Endothelial cell (in vitro differentiated cells): ENCODE data around the gene COL5A1. TPM values are rescaled to one million over a fixed set of nuclear protein-coding genes. Genes with fewer than 3 reads are reported as not detected.

ENCODE experiments used
- DNase-seq: peaks from one replicate; pipeline ENCODE4 v3.0.0; 2021; ENCODE audit warnings: low spot score
- H3K27ac Mint-ChIP-seq: one replicate; pipeline ENCODE4 v1.8.0; 2021; ENCODE audit warnings: mixed read lengths, inconsistent platforms; ENCODE audit not compliant: unreplicated experiment
- H3K27me3 Mint-ChIP-seq: one replicate; pipeline ENCODE4 v1.8.0; 2021; ENCODE audit warnings: mild to moderate bottlenecking, moderate library complexity, mixed read lengths, inconsistent platforms; ENCODE audit not compliant: unreplicated experiment
- H3K36me3 Mint-ChIP-seq: one replicate; pipeline ENCODE4 v1.8.0; 2021; ENCODE audit warnings: mild to moderate bottlenecking, low read depth, mixed read lengths, inconsistent platforms; ENCODE audit not compliant: unreplicated experiment
- H3K4me1 Mint-ChIP-seq: one replicate; pipeline ENCODE4 v1.8.0; 2021; ENCODE audit warnings: mild to moderate bottlenecking, mixed read lengths, inconsistent platforms; ENCODE audit not compliant: unreplicated experiment
- H3K4me3 Mint-ChIP-seq: one replicate; pipeline ENCODE4 v1.8.0; 2021; ENCODE audit warnings: mild to moderate bottlenecking, mixed read lengths, inconsistent platforms; ENCODE audit not compliant: unreplicated experiment
- H3K9me3 Mint-ChIP-seq: one replicate; pipeline ENCODE4 v1.8.0; 2021; ENCODE audit warnings: mixed read lengths, inconsistent platforms; ENCODE audit not compliant: unreplicated experiment
- total RNA-seq: library from RNA; stranded (reverse); fragmentation: NEBNext Ultra II Directional; extraction: Animal tissue kit (Norgen Biotek cat#: 25700); gene quantifications from one replicate; pipeline ENCODE4 v1.2.1, GENCODE V29; 2021; ENCODE audit not compliant: unreplicated experiment
- TF ChIP-seq, protein P1 (sequence below): fragments of 200-600 bp; sonication (generic); IDR thresholded peaks from one replicate; pipeline ENCODE4 v1.5.0; 2021; ENCODE audit warnings: antibody characterized with exemption; ENCODE audit not compliant: unreplicated experiment

COL5A1 gene
- total RNA-seq, 1 donor from 2014 or later, result 24.3 TPM

DNA sequence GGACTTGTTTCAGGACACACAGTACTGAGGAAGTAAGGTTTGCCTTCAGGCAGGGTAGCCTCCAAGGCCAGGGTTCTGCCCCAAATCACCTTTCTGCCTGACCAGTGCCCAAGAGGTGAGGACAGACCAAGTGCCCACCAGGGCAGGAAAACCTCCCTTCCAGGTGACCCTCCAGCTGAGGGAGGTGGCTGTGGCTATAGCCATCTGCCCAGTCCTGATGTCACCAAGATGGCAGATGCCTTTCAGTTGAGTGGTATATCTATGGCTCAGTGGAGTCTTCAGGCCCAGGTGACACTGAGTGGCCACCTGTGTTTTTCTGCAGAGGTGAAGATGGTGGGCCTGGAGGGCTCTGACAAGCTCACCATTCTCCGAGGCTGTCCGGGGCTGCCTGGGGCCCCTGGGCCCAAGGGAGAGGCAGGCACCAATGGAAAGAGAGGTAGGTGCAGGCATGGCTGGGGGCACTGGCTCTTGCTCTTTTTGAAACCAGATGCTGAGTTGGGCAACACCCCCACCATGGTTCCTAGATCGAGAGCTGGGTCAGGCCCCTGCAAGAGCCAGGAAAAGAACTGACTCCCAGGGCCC is 240.7 kb downstream of the COL5A1 start:
- Mint-ChIP-seq H3K27ac (no peak overlapping the region), H3K36me3 (no peaks in the 10 kb centered on the region), H3K27me3 (no peaks in the 10 kb centered on the region), H3K4me1 (no peaks in the 10 kb centered on the region), H3K9me3 (no peaks in the 10 kb centered on the region), H3K4me3 (no peak overlapping the region)
- TF ChIP-seq, protein P1, sequence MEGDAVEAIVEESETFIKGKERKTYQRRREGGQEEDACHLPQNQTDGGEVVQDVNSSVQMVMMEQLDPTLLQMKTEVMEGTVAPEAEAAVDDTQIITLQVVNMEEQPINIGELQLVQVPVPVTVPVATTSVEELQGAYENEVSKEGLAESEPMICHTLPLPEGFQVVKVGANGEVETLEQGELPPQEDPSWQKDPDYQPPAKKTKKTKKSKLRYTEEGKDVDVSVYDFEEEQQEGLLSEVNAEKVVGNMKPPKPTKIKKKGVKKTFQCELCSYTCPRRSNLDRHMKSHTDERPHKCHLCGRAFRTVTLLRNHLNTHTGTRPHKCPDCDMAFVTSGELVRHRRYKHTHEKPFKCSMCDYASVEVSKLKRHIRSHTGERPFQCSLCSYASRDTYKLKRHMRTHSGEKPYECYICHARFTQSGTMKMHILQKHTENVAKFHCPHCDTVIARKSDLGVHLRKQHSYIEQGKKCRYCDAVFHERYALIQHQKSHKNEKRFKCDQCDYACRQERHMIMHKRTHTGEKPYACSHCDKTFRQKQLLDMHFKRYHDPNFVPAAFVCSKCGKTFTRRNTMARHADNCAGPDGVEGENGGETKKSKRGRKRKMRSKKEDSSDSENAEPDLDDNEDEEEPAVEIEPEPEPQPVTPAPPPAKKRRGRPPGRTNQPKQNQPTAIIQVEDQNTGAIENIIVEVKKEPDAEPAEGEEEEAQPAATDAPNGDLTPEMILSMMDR, result no peak
- DNase-seq, result no peak

DNA sequence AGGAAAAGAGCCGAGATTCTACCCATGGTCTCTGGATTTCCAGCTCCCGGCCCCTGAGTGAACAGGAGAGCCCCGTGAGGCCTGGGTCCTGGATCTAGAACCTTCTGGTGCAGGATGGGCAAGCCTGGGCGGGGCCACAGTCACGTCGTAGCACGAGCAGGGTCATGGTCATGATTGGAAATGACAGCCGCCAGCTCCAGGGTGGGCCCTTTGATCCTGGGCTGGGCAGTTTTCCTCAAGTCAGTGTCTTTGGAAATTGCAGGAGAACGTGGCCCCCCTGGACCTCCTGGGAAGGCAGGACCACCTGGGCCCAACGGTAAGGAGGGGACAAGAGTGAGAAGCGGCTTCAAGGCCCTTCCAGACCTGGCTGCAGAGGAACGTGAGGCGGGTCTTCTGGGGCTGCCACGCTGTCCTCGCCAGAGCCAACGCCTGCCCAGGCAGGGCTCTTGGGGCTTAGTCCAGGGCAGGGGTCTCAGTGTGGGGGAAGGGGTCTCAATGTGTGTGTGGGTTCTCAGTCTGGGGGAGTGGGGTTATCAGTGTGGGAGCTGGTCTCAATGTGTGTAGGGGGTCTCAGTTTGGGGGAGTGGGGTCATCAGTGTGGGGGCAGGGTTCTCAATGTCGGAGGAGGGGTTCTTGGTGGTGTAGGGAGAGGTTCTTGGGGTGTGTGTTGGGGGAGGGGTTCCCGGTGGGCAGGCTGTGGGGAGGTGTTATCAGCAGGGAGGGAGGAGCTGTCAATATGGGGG is 241.6 kb downstream of the COL5A1 start:
- H3K27ac Mint-ChIP-seq, result no peak overlapping the region
- no peaks in the 10 kb centered on the region for H3K9me3 Mint-ChIP-seq
- no peaks in the 10 kb centered on the region for H3K36me3 Mint-ChIP-seq
- peaks cover 2% of the 10 kb centered on the region for H3K4me1 Mint-ChIP-seq
- no peaks in the 10 kb centered on the region for H3K27me3 Mint-ChIP-seq
- TF ChIP-seq, protein P1, result no peak
- no peak for DNase-seq
- H3K4me3 Mint-ChIP-seq, result no peak overlapping the region

DNA sequence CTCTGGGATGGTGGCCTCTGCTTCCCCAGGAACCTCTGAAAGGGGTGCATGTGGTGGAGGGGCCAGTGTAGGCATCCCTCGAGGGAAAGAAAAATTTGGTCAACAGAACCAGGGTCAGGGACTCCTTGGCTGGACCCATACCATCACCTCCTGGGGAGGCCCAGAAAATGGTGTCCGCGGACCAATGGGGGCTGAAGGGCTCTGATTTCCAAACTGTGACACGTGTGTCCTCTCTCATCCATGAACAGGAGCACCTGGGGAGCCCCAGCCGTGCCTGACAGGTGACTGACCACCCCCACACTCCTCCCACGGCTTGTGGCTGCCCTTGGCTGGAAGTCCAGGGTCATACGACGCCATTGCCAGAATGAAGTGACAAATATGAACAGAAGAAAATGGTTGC is 242.9 kb downstream of the COL5A1 start:
- no peaks in the 10 kb centered on the region for H3K27me3 Mint-ChIP-seq
- TF ChIP-seq, protein P1, result no peak
- DNase-seq, result no peak
- no peaks in the 10 kb centered on the region for H3K36me3 Mint-ChIP-seq
- H3K4me3 Mint-ChIP-seq, result no peak overlapping the region
- H3K9me3 Mint-ChIP-seq, result no peaks in the 10 kb centered on the region
- no peak overlapping the region for H3K27ac Mint-ChIP-seq
- H3K4me1 Mint-ChIP-seq, result peaks cover 2% of the 10 kb centered on the region

DNA sequence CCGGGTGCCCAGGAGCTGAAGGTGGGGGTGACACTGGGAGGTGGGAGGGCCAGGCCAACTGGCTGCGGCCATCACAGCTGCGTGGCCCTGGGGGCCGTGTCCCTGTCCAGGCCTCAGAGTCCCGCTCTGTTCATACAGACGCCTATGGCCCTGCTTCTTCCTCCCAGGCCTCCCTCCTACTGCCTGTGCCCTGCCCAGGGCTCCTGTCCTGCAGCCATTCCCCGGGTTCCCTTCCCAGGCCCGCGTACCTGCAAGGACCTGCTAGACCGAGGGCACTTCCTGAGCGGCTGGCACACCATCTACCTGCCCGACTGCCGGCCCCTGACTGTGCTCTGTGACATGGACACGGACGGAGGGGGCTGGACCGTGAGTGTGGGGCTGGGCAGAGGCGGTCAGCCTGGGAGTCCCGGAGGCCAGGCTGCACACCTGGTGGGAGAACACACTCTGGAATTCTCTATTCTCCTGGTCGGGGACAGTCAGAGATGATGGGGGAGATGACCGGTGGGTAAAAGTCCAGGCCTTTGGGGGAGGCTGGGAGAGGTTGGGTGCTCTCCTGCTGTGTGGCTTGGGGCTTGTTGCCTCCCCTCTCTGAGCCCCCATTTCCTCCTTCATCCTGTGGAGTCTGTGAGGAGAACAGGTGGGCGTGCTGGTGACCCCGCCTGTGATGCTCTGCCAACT is 243.5 kb downstream of the COL5A1 start:
- TF ChIP-seq, protein P1, result no peak
- Mint-ChIP-seq H3K9me3 (no peaks in the 10 kb centered on the region), H3K4me3 (no peak overlapping the region), H3K4me1 (peaks cover 2% of the 10 kb centered on the region), H3K27ac (no peak overlapping the region), H3K27me3 (no peaks in the 10 kb centered on the region), H3K36me3 (no peaks in the 10 kb centered on the region)
- DNase-seq, result no peak
